ENCODE measurements around the gene ZFP36L1.
"Not testable (repeated sequence)": the region's sequence is repeated elsewhere in the genome, so short reads cannot be mapped to it uniquely, and the experiment has no call there.

ZFP36L1 gene

GRCh38 chr14:68783408-68784225, 9.2 kb downstream of the ZFP36L1 start:
- DNase-seq = no peak

DNA sequence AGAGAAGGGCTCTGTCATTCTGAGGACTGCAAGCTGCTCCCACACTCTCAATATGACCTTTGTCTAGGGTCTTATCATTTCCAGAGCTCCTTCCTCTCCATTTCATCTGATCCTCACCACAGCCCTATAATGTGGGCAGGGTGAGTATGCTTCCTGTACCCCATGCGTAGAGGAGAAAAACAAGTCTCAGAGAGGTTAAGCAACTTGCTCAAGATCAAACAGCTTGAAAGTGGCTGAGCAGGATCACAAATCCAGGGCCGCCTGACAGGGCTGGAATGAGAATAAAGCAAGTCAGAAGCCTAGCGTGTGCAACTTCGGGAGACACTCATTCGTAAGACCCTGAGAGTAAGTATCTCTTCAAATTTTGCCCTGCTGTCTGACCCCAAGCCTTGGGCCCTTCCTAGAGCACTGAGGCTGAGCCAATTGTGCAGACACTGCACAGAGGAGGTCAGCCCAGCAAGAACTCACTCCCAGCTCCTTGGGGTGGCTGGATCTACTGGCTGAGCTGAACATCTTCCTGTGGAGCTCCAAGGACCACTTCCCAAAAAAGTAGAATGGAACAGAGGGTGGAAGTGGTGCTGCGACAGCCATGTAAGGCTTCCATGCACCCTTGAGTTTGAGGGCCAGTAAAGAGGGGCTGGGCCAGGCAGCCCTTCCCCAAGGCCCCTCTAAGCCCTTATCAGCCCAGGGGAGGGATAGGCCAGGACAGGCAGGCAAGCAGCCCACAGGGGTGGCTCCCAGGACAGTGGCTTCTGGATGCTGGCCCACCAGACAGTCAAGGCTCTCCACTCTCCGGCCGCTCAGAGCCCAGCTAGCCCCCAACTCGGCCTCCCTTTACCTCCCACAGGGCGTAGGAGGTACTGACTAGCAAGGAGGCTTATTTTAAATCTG, 10.5 kb downstream of the ZFP36L1 start:
- DNase-seq = peak in 1 of 4 experiments; percentile 54

GRCh38 chr14:68781161-68782021, 11.5 kb downstream of the ZFP36L1 start:
- no peak for DNase-seq

DNA sequence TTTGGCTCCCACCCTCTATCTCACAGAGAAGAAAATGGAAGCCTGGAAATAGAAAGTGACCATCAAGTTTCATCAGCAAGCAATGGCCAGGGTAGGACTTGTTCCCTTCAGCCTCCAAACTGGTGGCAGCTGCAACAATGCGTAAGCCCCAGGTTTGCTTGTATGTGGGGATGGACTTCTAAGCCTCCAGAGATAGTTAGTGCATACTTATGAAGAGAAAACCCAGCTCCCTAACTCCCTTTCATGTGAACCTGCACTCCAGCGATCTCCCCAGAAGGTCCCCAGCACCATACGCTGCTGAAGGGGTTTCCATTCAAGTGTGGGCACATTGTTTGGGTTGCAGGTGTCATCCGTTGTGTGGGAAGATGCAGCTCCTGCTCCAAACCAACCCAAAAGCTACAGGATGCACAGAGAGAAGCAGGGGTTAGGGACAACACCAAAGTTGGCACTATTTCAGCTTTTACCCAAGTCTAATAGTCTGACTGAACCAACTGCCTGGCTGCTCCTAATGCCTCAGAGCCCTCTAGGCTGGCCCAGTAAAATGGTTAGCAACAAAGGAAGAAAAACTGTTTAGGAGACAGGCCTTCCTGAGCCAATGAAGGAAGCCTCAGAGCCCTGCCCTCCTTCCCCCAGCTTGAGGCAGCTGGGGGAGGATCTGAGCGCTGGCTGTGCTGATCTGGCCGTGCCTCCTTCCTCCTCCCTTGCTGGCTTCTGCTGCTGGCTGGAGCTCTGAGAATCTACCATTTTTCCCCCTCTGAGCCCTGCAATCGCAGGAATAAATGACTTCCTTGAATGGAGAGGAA, 12.3 kb downstream of the ZFP36L1 start:
- peak; percentile 81 to 92 (median 91) for DNase-seq

DNA sequence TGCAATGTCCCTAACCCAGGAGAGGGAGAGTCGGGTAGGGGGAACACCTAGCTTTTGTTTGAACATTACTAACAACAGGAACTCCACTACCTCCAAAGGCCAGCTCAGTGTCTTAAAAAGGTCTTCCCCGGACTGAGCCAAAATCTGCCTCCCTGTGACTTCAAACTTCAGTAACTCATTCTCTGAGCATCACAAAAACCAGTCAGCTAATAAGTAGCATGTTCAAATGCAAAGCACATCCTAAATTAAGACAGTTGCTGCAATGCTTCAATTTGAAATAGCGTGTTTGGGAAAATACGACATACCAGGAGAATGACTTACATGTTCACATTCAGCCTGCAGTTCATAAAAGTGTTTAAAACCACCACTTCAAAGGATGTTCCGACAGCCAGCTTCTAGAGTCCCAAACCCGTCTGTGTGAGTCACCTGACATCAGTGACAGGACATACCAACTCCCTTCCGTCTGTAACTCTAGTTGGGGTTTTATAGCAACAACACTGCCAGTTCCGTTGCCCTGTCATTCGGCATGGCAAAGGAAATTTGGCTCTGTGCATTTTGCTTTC, 13.0 kb downstream of the ZFP36L1 start:
- no peak for DNase-seq

DNA sequence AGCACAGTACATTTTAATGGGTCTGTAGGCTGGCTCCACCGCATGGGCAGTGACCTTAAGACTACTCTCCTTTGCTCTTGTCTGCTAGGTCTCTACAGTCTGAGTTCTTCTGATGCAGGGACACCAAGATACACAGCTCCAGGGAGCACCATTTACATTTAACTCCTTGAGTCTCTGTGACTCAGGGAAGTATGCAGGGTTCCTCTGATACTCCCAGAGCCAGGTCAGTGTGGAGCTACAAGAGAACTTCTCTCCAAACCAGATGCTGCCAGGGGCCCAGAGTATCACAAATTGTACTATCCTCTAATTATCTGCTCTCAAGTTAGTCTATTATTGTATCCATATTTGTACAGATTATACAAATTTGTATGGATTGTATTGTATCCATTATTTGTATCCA, 15.2 kb downstream of the ZFP36L1 start:
- no peak for DNase-seq

DNA sequence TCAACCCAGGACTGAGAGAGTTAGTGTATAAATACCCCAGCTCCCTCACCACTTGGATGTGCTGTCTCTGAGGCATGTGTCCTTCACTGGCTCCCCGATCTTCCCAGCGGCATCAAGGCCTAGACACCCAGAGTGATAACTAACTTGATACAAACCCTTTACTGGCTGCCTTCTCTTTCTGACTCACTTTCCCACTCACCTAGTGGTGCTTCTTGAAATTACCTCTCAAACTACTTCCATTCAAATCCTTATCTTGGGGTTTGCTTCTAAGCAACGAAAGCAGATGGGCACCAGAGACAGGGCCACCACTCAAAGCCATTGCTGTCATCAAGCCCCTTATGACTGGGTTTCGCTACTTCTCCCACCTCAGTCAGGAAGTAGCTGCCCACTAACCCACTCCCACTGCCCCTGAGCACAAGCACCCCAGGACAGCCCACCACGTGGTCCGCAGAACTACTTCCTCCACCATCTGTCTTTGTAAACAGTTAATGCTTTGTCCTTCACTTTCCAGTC, 17.2 kb downstream of the ZFP36L1 start:
- DNase-seq = peak; percentile 62 to 84 (median 72)

DNA sequence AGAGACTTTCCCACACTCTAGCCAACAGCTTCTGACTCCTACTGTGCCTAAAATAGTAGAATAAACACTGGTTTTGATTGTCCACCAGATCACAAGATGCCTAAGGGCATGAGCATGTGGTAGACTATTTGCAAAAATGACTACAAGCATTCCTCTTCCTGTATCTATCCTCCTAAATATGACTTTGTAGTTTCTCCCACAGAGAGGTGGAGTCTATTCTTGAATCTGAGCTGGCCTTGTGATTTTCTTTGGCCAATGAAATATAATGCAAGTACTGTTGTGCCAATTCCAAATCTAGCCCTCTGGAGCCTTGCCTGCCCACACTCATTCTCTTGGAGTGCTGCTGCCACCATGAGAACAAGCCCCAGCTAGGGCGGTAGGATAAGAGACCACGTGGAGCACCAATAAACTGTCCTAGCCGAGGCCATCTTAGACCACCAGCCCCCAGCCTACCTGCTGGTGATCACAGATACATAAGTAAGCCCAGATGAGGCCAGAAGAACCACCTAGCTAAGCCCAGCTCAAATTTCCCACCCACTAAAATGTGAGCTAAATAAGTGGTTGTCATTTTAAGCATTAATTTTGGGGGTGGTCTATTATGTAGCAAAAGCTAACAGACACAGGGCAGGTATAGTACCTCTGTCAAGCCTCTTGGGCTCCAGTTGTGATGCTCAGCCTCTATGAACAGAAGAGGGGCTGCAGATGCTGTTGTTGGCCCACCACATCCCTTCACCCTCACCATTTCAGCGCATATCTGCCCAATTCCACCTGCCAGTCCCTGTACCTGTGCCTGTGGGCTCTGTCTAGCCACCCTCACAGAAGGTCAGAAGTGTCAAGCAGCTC, 17.9 kb downstream of the ZFP36L1 start:
- peak; percentile 56 to 86 (median 70) for DNase-seq

- no peak for DNase-seq
These were observed 20.0 kb downstream of the ZFP36L1 start for GRCh38 chr14:68772761-68773381.

DNA sequence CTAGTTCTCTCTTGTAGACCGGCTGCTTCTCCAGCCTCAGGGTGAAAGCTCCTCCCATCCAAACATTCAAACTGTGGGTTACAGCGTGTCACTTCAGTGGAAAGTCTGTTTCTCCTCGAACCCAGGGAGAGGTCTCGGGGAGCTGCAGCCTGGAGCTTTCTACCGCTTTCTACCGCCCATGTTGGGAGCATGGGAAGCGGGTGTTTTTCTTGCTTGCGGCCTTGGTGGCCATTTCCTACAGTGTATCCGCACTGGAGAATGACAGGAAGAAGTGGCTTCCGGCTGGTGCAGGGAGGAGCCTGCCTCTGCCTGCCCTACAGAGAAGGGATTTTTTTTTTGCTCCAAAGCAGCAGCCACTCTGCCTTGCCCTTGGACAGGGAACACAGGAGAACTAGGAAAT, 21.2 kb downstream of the ZFP36L1 start:
- peak in 3 of 4 experiments; percentile 71 to 81 (median 79) for DNase-seq

GRCh38 chr14:68770553-68771286, 22.1 kb downstream of the ZFP36L1 start:
- no peak for DNase-seq

DNA sequence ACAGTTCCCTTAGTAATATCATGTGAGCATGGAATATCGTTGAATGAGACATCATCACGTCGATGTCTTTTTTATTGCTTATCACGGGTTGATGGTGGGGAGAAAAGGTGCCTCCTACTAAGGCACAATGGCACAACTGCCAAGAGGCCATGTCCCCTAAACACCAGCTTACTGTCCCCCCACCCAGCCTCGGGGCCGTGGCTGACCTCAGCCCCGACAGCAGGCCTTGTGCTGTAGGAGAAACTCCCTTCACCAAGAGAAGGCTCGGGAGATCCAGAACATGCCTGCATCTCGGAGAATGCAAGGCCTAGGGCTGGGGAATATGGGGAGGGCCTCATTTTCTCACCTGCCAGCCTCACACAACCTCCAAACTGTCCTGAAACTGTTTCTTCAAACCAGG, 22.8 kb downstream of the ZFP36L1 start:
- no peak for DNase-seq

GRCh38 chr14:68768316-68768715, 24.6 kb downstream of the ZFP36L1 start:
- DNase-seq = peak in 1 of 4 experiments; percentile 57

GRCh38 chr14:68767248-68767645, 25.6 kb downstream of the ZFP36L1 start:
- DNase-seq = no peak

DNA sequence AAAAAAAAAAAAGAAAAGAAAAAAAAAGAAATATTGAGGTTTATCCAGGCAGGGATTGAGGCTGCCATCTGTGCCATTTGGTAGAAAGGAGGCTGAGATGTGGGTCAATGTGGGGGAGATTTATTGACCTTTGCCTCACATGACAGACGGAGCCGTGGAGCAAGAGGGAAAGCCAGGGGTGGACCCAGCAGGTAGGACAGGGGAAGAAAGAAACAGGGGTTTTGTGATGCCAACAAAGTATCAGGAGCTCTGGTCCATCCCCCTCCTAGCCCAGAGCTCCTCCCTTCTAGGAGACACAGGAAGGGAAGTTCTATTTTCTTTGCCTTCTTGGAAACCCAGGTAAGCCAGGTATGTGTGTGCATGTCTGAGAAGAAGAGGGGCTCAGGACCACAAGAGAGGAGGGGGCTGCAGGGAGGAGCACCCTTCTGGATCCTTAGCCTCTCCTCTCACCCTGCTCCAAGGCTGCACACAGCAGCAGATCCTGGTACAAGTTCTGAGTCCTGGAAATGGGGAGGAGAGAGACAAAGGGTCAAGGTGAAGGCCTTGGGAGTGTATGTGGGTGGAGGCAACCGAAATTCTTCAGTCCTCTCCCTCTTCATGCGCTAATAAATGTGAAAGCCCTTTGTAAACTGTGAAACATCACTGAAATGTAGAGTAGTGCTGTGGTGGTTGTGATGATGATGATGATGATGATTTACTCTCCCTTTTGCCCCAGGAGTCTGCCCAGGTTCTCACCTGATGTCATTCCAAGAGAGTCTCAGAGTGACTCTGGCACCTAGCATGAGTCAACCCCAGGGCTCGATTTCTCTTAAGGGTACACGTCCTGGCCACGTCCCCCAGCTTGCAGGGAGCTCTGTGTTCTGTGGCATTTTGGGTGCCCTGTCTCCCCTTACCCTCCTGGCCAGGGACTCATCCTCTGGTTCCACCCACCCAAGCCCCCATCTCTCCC, 26.3 kb downstream of the ZFP36L1 start:
- no peak for DNase-seq

- not testable (repeated sequence) for DNase-seq
These were observed 29.0 kb downstream of the ZFP36L1 start for GRCh38 chr14:68763843-68764242.

DNA sequence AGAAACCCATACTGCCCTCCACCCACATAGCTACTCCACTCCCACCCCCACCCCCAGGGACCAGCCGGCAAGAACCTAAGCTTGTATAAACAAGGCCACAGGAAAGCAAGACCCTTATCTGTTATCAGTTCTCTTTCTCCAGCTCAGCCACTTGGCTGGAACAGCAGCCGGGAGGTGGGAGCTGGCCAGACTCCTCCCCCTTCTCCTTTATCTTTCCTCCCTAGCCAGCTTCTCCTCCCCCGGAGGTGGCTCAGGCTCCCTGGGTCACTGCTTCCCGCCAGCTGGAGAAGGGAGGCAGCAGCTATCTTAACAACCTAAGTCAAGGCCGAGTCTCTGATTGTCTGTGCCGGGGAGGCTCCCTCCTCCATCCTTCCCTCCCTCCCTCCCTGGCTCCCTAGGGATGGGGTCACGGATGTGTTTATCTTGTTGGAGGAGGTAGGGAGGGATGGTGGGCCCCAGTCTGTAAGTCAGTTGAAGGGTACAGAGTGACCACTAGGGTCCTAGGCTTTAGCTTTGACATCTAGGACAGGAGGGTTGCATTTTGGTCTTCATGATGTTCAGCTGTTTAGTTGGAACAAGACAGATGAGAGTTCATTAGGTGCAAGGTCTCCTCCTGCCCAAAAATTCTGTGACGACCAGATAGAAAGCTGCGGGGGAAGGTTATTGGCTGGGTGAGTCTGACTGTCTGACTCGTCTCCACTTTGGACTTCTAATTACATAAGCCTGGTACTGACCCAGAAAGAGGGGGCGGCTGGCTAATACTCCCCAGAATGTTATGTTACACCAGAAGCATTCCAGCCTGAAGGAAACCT, 29.7 kb downstream of the ZFP36L1 start:
- DNase-seq = peak in 1 of 4 experiments; percentile 33

Measured in suppressor macrophage (primary cell).